Panc1 (cell line): ENCODE data around the gene PSMD13. TPM values are rescaled to one million over a fixed set of nuclear protein-coding genes. Genes with fewer than 3 reads are reported as not detected.

Experiments
- total RNA-seq: library from RNA; stranded (reverse); gene quantifications from one replicate; pipeline ENCODE4 v1.2.1, GENCODE V29; 2021; ENCODE audit not compliant: unreplicated experiment

The PSMD13 gene
- total RNA-seq, 1 experiment from 2014 or later = 271 TPM

Other genes with a start within 250 kb of the PSMD13 start
- gene SCGB1C1, start 43.9 kb upstream of the PSMD13 start, total RNA-seq = not detected
- gene BET1L, start 29.6 kb upstream of the PSMD13 start, total RNA-seq = 89.0 TPM
- 264 TPM for gene RIC8A, start 29.3 kb upstream of the PSMD13 start, total RNA-seq
- gene SIRT3, start 634 bp upstream of the PSMD13 start, total RNA-seq = 37.5 TPM
- 0.59 TPM for gene NLRP6, start 41.4 kb downstream of the PSMD13 start, total RNA-seq
- 115 TPM for gene PGGHG, start 52.1 kb downstream of the PSMD13 start, total RNA-seq
- not detected for gene IFITM5, start 62.5 kb downstream of the PSMD13 start, total RNA-seq
- 183 TPM for gene IFITM2, start 70.8 kb downstream of the PSMD13 start, total RNA-seq
- gene IFITM1, start 77.1 kb downstream of the PSMD13 start, total RNA-seq = 66.3 TPM
- 614 TPM for gene IFITM3, start 83.9 kb downstream of the PSMD13 start, total RNA-seq
- gene B4GALNT4, start 132.5 kb downstream of the PSMD13 start, total RNA-seq = 122 TPM
- 36.8 TPM for gene PKP3, start 157.2 kb downstream of the PSMD13 start, total RNA-seq
- 183 TPM for gene SIGIRR, start 178.0 kb downstream of the PSMD13 start, total RNA-seq
- gene ANO9, start 205.0 kb downstream of the PSMD13 start, total RNA-seq = 61.4 TPM
- gene PTDSS2, start 213.3 kb downstream of the PSMD13 start, total RNA-seq = 103 TPM